SKM-1 treated with dmso at 0.1 percent for 144 hours (cell line): ENCODE measurements around the gene TSPAN31.
"Not testable (repeated sequence)": the region's sequence is repeated elsewhere in the genome, so short reads cannot be mapped to it uniquely, and the experiment has no call there.

ENCODE experiments used
- DNase-seq: peaks from one replicate; lab custom pipeline; 2025; ENCODE audit not compliant: unreplicated experiment; lab: John Stamatoyannopoulos, UW

Gene TSPAN31

DNA sequence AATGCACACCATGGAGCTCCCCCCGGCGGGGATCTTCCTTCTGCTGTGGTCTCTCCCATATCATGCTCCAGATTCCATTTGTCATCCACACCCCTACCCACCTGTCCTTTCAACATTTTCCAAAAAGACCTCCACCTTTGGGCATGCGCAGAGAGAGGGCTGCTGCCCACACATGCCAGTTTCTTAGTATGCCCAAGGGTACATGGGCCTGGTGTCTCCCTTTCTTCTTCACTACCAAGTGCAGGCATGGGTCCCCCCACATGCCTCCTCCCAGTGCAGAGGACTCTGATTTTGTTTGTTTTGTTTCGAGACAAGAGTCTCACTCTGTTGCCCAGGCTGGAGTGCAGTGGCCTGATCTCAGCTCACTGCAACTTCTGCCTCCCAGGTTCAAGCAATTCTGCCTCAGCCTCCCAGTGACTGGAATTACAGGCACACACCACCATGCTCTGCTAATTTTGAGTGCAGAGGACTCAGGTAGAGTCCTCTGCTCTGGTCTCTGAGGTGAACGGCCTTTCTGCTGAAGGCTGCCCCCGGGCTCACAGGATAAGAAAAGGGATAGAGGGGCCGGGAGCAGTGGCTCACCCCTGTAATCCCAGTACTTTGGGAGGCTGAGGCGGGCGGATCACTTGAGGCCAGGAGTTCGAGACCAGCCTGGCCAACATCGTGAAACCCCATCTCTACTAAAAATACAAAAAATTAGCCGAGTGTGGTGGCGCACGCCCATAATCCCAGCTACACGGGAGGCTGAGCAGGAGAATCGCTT lies 22.8 kb upstream of the TSPAN31 start:
- not testable (repeated sequence) for DNase-seq

GRCh38 chr12:57722716-57723629 lies 21.9 kb upstream of the TSPAN31 start:
- DNase-seq: no peak

- DNase-seq: no peak
These were observed 21.2 kb upstream of the TSPAN31 start for GRCh38 chr12:57723630-57723962.

DNA sequence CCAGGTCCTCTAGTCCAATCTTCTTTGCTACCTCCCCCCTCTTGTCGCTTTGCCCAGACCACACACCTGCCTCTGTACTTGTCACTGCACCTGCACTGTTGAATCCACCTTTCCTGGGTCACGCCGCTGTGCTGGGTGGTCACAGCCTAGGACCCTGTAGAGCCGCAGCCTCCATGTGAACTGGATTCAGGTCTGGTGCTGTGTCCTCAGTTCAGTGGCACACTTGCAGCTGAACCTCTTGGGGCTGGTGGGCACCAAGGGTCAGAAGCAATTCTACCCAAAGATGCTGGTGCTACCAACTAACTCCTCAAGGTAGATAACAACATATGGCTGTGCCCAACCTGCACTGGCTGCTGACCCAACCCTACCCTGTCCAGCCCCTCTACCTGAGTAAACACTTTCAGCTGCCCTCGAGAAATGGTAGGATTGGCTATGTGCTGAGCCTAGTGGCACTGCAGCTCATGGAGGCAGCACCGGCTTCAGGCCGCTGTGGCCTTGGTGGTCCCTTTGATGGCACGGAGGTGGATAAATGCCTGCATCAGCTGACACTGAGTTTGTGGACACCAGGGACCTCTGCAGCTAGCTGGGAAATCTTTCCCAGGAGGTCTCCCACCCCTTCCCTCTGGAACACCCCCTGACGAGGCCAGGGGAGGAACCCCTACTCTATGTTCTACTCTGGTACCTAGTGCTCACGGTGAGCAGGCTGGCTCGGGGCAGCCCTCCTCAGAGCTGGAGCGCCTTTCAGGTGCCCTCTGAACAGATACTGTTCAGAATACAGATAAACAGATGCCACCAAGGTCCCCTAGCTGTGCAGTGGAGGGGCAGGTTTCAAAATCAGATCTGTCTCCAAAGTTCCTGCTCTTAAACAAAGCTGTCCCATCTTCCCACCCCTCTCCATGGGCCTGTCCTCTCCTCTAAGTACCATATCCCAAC lies 20.6 kb upstream of the TSPAN31 start:
- no peak for DNase-seq

- DNase-seq: no peak
These were observed 19.7 kb upstream of the TSPAN31 start for GRCh38 chr12:57724936-57725740.

- no peak for DNase-seq
These were observed 19.0 kb upstream of the TSPAN31 start for GRCh38 chr12:57725851-57726150.

DNA sequence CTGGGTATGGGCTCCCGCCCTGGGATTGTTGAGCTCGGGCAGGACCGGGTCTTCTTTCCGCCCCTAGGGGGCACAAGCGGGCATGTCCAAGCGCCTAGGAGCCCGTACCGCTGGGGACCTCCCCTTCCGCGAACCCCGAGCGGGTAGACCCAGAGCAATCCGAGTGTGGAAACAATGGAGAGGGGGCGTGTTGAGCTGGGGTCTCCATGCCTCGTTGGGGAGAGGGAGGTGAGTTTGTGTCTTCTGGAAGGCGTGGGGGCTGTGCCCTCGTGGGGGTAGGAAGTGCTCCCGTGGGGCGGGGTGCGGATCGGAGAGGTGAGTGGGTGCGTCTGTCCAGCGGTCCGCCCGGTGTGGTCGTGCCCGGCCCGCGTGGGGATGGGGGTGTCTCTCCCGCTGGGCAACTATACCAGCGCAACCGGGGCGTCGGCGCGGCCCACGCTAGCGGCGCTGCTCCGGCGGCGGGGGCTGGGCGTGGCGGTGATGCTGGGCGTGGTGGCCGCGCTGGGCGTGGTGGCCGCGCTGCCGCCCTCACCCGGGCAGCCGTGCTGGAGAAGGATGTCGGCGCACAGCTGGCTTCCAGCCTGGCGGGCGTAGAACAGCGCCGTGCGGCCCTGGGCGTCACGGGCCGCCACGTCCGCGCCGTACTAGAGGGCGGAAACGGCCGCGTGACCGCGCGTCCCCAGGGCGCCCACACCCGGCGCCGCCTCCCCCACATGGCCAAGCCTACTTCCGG lies 18.5 kb upstream of the TSPAN31 start:
- DNase-seq: no peak

GRCh38 chr12:57726884-57727757 lies 17.7 kb upstream of the TSPAN31 start:
- DNase-seq: no peak

DNA sequence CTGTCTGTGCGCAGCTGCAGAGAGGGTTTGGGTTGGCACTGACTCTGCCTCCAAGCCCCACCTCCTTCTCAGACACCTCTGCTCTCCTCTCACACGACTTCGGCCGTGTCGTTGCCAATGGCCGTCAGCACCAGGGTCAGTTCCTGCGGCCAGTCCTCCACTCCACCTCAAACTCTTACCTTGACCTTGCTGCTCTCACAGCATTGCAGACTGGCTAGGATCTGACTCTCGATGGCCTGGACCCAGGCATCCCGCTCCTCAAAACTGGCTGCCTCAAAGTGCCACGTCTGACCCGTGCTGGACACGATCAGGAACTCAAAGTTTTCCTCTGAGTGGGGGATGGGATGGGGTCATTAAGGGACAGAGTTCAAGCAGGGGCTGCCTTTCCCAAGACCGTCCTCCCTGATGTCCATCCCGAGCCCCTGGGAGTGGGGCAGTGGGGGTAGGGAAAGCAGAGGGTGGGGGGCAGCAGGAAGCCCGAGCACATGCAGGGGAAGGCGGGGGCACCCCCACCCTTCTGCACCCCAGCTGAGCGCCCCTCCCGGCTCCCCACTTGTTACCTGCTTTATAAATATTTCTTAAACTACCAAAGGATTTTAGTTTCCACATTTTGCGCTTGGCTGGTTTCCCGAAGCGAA lies 17.0 kb upstream of the TSPAN31 start:
- DNase-seq: no peak

DNA sequence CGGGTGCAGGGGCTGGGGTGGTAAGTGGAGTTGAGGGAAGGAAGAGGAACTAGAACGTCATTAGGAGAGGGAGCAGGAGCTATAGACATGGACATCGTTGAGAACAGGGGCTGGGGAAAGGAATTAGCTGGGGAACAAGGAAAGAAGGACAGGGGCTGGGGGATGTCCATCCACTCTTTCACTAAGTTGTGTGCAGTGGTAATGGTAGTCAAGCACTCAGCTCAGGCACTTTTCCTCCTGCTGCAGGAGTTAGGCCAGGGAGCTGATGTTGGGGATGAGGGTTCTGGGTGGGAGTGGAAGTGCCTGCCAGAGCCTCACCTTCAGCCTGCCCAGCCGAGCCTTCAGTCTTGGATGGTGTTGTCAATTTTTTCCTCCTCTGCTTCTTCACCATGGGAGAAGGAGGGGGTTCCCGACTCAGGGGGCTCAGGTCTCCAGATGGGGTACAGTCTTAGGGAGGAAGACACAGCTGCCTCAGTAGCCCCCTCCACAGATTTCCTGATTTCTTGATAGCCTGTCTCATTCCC lies 15.5 kb upstream of the TSPAN31 start:
- no peak for DNase-seq

GRCh38 chr12:57730336-57731067 lies 14.3 kb upstream of the TSPAN31 start:
- no peak for DNase-seq

DNA sequence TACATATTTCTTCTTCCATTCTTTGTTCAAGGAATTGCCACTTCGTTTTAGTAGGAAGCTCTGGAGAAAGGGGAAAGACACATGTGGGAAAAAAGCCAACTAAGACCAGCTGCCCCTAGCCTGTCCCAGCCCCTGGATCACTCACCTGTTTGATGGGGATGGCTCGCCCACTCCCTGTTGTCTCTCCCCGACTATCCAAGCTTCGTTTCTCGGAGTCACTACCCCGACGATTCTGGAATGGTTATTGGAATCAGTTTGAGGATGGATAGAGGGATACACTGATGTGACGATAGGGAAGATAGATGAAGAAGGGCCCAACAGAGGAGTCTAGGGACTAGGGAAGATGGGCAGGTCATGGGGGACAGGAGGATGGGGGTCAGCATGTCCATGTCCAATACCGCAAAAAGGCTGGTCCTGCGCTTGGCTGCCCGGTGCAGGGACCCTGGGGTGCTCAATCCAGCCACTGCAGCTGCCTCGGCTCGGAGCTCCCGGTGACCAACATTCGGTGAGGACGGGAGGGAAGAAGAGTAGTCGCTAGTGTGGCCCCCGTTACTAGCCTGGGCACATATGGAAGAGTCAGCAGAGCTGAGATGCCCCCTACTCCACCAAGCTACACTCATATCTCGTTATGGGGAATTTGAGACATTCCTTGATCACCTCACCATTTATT lies 13.3 kb upstream of the TSPAN31 start:
- no peak for DNase-seq

GRCh38 chr12:57732270-57732669 lies 12.6 kb upstream of the TSPAN31 start:
- DNase-seq: no peak

DNA sequence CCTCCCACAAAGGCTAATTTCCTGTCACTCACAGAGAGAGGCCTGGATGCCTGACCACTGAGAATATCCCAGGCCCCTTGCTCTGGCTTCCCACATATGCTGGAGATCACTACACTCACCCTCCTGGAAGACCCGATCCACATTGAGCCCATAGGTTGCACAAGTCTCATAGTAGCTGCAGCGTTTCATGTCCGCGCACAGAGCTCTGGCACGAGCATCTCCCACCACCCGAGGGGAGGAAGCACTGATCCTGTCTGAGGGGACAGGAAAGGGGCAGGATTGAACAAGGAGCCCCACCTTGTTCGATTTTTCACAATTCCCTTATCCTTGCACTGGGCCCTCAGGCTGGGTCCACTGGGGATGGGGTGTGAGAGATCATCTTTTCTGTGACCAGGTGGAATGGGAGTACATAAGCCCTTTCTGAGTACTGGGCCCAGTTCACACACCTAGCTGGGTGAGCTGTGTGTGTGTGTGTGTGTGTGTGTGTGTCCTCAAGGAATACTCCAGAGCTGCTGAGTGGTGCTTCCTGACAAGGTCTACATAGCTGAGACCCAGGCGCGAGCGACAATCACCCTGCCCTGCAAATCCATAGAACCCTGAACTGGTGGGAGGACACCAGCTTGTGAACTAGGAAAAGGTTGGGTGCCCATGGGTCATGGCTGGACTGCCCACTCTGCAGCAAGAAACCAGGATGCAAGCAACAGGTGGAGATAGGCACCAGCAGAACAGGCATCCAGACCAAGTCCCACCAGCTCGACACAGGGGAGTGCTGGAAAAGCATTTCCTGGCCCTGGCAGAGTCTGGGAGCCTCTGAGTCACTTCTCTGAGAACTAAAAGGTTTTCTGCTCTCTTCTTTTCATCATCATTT lies 11.9 kb upstream of the TSPAN31 start:
- DNase-seq: no peak

DNA sequence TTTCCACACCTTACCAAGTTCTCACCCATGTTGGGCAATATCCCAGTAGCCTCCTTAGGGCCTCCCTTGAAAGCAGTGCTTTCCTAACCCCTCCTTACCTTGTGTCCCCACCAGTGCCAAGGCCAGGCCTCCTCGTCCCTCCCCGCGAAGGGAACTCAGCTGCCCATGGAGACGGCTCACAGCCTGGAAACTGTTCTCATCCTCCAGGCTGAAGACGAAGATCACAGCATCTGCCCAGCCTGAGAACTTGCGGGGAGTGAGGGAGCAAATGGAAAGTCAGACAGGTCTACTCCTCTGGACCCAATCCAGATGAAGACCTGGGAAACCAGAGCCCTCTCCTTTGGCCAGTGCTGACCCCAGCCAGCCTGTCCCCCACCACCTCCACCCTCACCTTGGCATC lies 10.9 kb upstream of the TSPAN31 start:
- DNase-seq: no peak

DNA sequence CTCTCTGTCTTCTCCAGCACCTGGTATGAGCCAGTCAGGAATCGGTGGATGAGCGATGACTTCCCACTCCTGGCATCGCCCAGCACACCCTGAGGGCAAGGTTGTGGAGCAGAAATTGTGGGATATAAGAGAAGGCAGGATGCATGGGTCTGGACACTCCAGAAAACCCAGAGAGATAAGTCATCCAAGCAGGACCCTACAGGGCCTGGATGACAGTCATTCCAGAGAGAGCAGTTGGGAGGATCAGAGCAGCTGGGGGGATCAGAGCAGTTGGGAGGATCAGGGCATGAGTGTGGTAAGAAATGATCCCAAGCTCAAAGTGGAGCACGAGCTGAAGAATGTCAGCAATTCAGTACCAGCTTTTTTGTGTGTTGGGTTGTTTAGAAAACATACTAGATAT lies 10.2 kb upstream of the TSPAN31 start:
- no peak for DNase-seq
